T-helper 1 cell (primary cell): Measurements from ENCODE around the gene CCDC70.

Experiments used
- DNase-seq, 5 donors: peaks; one replicate each; pipeline ENCODE4 v3.0.0-alpha.2; 2012 to 2020

Gene CCDC70

DNA sequence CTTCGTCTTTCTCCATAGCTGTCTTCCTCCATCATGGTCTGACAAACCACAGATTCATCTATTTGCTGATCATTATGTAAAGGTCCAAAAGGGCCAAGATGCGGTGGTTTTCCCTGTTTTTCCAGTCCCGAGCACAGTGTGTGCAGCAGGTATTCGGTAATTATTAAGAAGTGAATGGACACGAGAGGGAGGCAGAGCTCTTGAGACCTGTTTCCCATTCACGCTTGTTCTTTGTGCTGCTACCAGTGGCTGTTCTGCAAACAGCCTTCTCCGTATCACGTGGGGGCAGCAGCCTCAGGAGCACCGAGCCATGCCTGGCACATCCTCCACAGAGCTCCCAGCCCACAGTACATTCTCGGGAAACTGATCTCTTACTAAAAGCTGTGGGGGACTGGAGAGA lies 50.3 kb downstream of the CCDC70 start:
- no peak for DNase-seq

DNA sequence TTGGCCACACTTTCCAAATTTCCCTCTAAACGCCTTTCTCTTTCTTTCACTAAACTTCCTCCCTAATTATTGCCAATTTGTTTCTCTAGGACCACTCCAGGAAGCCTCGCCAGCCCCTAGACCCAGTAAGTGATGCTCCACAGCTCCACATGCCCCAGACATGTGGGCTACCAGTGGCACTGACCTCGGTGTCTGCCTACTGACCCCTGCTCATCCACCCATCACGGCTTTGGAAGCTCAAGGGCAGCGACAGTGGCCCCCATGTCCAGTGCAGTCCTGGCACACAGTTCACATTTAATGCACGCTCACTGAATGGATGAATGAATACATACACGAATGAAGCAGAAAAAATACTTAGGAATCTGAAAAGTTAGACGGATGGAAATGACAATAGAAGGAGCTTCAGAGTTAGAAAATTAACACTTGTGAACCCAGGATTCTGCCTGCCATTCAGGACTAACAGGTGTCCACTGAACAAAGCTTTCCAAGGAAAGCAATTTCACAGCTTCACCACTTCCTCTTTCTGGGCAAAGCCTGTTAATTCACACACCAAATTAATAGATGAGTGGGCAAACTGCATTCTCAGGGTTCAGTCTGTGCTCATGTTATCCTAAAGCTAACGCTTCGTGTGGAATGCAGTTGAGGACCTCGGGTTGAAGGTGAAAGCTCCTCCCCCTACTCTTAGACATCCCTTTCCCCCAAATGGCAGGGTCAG lies 50.9 kb downstream of the CCDC70 start:
- DNase-seq = no peak

DNA sequence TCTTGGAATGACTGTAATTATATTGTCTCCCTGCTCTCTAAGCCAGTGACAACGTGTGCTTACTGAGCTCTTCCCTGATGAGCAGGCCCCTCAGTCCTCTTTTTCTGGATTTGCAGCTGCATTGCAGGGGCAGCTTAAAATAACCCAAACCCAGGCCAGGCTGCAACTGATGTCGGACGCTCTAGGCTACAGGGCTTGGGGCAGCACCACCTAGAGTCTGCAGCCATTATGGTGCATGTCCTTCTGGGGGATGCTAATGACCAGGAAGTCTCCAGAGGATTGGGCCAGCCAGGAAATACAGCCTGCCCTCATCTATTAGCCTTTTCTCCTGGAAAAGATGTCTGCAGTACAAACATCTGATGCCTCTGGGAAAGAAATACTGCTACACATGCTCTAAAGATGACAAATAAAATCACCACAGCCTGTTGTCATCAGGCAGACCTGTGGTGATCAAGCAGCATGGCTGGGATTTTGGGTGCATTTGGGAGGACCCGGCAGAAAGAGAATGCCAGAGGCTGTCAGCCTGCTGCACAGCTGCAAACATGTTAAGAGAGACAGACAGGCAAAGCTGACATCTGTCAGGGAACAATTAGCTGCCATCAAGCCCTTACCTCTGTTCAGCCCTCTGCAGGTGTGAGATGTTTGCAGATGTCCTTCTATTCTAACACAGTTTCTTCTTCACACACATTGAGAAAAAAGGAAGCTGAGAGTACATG lies 51.8 kb downstream of the CCDC70 start:
- no peak for DNase-seq

DNA sequence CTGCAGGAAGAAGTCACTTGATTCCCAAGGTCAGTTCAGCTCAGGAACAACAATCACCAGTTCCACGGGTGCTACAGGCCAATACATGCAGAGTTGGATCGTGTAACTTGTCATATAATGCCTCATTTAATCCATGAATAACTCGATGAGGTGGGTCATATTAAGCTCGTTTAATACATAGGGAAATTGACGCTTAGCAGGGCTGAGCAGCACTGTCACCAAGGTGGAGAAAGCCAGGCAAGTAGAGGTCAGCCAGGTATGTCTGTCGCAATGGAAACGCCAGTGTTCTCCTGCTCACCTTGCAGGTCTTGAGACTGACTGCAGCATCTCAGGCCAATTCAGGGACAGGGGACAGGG lies 52.3 kb downstream of the CCDC70 start:
- no peak for DNase-seq
